SIG-M5 (cell line): Measurements from ENCODE around the gene HIF1A.
"Not testable (repeated sequence)": the region's sequence is repeated elsewhere in the genome, so short reads cannot be mapped to it uniquely, and the experiment has no call there.

Source experiments
- DNase-seq: peaks from one replicate; lab custom pipeline; 2025; lab: John Stamatoyannopoulos, UW

The HIF1A gene

GRCh38 chr14:61708693-61709092 is 13.4 kb downstream of the HIF1A start:
- not testable (repeated sequence) for DNase-seq

GRCh38 chr14:61710853-61711817 is 15.8 kb downstream of the HIF1A start:
- DNase-seq, result no peak

- DNase-seq, result no peak
Observed at GRCh38 chr14:61712137-61712536, 16.8 kb downstream of the HIF1A start.

- DNase-seq, result no peak
Observed at GRCh38 chr14:61713724-61714437, 18.6 kb downstream of the HIF1A start.

GRCh38 chr14:61716956-61717355 is 21.6 kb downstream of the HIF1A start:
- DNase-seq, result no peak

GRCh38 chr14:61718039-61718438 is 22.7 kb downstream of the HIF1A start:
- no peak for DNase-seq

GRCh38 chr14:61719344-61720293 is 24.3 kb downstream of the HIF1A start:
- no peak for DNase-seq

- no peak for DNase-seq
Observed at GRCh38 chr14:61720294-61720661, 25.0 kb downstream of the HIF1A start.

- DNase-seq, result no peak
Observed at GRCh38 chr14:61720741-61721140, 25.4 kb downstream of the HIF1A start.

- no peak for DNase-seq
Observed at GRCh38 chr14:61724133-61724532, 28.8 kb downstream of the HIF1A start.

- no peak for DNase-seq
Observed at GRCh38 chr14:61726778-61727658, 31.7 kb downstream of the HIF1A start.

- no peak for DNase-seq
Observed at GRCh38 chr14:61730756-61731373, 35.6 kb downstream of the HIF1A start.

- no peak for DNase-seq
Observed at GRCh38 chr14:61733972-61734371, 38.7 kb downstream of the HIF1A start.

GRCh38 chr14:61736751-61737150 is 41.4 kb downstream of the HIF1A start:
- no peak for DNase-seq

GRCh38 chr14:61737915-61738314 is 42.6 kb downstream of the HIF1A start:
- DNase-seq, result no peak

- no peak for DNase-seq
Observed at GRCh38 chr14:61739133-61739532, 43.8 kb downstream of the HIF1A start.

- DNase-seq, result no peak
Observed at GRCh38 chr14:61742371-61742770, 47.1 kb downstream of the HIF1A start.

GRCh38 chr14:61744238-61744637 is 48.9 kb downstream of the HIF1A start:
- no peak for DNase-seq

- DNase-seq, result not testable (repeated sequence)
Observed at GRCh38 chr14:61746346-61746745, 51.0 kb downstream of the HIF1A start.

- no peak for DNase-seq
Observed at GRCh38 chr14:61746881-61747280, 51.6 kb downstream of the HIF1A start.

GRCh38 chr14:61747342-61747741 is 52.0 kb downstream of the HIF1A start:
- DNase-seq, result no peak
